Ectodermal cell (in vitro differentiated cells): Measurements from ENCODE around the gene SLC45A1.

Source experiments
- H3K27ac ChIP-seq: 2 replicates; pipeline ENCODE4 v1.7.0; 2013; ENCODE audit warnings: mild to moderate bottlenecking, low read depth, low read length; ENCODE audit not compliant: insufficient read depth, poor library complexity, severe bottlenecking
- H3K27me3 ChIP-seq: 2 replicates; pipeline ENCODE4 v1.7.0; 2013; ENCODE audit warnings: mild to moderate bottlenecking, low read length; ENCODE audit not compliant: insufficient read depth, control insufficient read depth, poor library complexity, severe bottlenecking
- H3K36me3 ChIP-seq: one replicate; pipeline ENCODE4 v1.7.0; 2013; ENCODE audit warnings: low read length; ENCODE audit not compliant: control insufficient read depth, insufficient read depth
- H3K4me1 ChIP-seq: one replicate; pipeline ENCODE4 v1.7.0; 2013; ENCODE audit warnings: low read length; ENCODE audit not compliant: control insufficient read depth, insufficient read depth
- H3K4me3 ChIP-seq: 2 replicates; pipeline ENCODE4 v1.7.0; 2013; ENCODE audit warnings: low read depth, low read length, control low read depth; ENCODE audit not compliant: insufficient read depth
- H3K9me3 ChIP-seq: 2 replicates; pipeline ENCODE4 v1.7.0; 2013; ENCODE audit warnings: mild to moderate bottlenecking, low read length, moderate library complexity; ENCODE audit not compliant: control insufficient read depth
- WGBS, 2 experiments: methylation state at CpG; one replicate each; pipeline ENCODE4 v1.1.7; 2013; ENCODE audit warnings: missing lambda C conversion rate in 2 of 2; 5-methylcytosine and 5-hydroxymethylcytosine counted together

SLC45A1 gene

DNA sequence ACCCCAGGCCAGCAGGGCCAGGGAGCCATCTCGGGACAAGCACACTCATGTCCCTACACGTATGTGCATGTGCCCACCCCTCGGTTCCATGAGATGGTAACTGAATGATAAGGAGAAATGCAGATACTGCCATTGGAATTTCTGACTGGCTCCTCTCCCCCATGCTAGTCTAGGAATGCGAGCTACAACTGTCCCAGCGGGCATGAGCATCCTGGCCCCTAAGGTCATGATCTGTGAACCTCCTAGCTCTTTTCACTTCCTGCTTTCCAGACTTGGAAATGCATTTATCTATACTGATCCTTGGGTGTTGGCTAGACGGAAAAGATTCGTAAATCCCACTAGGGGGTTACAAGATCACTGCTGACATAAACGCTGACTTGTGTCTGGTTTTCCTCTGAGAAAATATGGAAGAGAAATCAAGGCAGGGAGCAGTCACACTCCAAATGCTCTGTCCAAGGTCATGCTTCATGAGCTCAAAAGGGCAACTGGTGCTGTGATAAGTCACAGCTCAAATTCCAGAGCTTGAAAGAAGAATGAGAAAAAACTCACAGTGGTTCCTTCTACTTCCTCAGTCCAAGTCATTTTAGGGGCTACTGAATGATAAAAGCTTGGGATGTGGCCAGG is 49.8 kb downstream of the SLC45A1 start:
- Histone ChIP-seq H3K9me3 (no peaks in the 10 kb centered on the region), H3K27me3 (no peaks in the 10 kb centered on the region), H3K27ac (no peak overlapping the region), H3K36me3 (no peaks in the 10 kb centered on the region), H3K4me3 (no peak overlapping the region), H3K4me1 (peaks cover 30% of the 10 kb centered on the region)
- WGBS, 2 experiments = 92 to 95% methylated on average over 8 of the region's 8 CpGs

DNA sequence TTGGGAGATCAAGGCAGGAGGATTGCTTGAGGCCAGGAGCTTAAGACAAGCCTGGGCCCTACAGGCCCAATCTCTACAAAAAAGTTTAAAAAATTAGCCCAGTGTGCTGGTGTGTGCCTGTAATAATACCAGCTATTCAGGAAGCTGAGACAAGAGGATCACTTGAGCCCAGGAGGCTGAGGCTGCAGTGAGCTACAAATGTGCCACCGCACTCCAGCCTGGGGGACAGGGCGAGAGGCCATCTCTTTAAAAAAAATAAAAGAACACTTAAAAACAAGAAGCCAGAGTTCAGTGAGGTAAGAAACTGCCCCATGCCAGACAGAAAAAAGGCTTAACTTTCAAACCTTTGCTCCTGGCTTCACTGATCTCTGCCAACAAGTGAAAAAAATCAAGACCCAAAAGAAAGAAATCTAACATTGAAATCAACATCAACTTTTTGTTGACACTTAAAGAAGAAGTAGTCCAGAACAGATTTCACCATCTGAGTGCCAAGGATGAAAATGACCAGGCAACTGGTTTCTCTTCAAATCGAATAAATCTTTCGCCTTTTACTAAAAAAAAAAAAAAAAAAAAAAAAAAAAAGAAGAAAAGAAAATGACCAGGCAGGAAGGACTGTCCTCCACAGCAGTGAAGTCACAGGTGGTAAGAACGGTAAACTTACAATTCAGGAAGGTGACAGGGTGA is 51.2 kb downstream of the SLC45A1 start:
- H3K4me3 ChIP-seq = no peak overlapping the region
- no peaks in the 10 kb centered on the region for H3K27me3 ChIP-seq
- no peaks in the 10 kb centered on the region for H3K9me3 ChIP-seq
- H3K27ac ChIP-seq = no peak overlapping the region
- no peaks in the 10 kb centered on the region for H3K36me3 ChIP-seq
- WGBS, 2 experiments = 91 to 93% methylated on average over 3 to 5 of the region's 5 CpGs
- peaks cover 44% of the 10 kb centered on the region for H3K4me1 ChIP-seq

DNA sequence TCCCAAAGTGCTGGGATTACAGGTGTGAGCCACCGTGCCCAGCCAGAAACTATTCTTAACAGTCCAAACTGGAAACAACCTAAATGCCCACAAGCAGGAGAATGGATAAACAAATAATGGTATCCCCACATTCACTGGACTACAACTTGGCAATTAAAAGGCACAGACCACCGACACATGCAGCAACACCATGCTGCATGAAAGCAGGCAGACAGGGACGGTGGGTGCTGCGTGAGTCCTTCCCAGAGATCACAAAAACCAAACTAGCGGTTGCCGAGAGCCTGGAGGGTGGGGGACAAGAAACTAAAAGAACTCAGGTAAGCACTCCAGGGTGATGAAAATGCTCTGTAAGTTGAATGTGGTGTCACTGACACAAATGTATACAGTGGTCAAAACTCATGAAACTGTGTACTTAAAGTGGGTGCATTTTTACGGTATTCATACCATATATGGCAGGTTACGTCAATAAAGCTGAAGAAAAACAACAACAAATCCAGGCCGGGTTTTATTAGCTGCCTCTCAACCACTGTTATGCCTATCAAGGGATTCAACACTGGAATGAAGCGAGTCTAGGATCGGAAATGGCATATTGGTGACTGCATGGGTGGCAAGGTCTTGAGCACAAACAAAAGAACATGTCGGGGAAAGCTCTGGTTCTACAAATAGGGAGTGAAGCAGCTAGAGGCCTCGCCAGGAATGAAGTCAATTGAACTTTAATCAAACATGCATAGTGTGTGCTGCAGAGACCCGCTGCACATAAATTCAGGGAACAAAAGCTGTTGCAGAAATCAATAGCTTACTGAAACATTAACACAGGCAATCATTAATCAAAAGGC is 52.4 kb downstream of the SLC45A1 start:
- Histone ChIP-seq H3K27me3 (no peaks in the 10 kb centered on the region), H3K27ac (no peak overlapping the region), H3K9me3 (no peaks in the 10 kb centered on the region), H3K4me3 (no peak overlapping the region), H3K36me3 (no peaks in the 10 kb centered on the region), H3K4me1 (peaks cover 54% of the 10 kb centered on the region)
- 73 to 74% methylated on average over 14 of the region's 14 CpGs for WGBS, 2 experiments

- 79 to 80% methylated on average over 5 of the region's 5 CpGs for WGBS, 2 experiments
- H3K4me1 ChIP-seq = peaks cover 54% of the 10 kb centered on the region
- H3K36me3 ChIP-seq = no peaks in the 10 kb centered on the region
- no peaks in the 10 kb centered on the region for H3K9me3 ChIP-seq
- peak overlapping the region; percentile 55 for H3K27ac ChIP-seq
- H3K4me3 ChIP-seq = no peak overlapping the region
- no peaks in the 10 kb centered on the region for H3K27me3 ChIP-seq
Observed at GRCh38 chr1:8370905-8371315, 53.0 kb downstream of the SLC45A1 start.

DNA sequence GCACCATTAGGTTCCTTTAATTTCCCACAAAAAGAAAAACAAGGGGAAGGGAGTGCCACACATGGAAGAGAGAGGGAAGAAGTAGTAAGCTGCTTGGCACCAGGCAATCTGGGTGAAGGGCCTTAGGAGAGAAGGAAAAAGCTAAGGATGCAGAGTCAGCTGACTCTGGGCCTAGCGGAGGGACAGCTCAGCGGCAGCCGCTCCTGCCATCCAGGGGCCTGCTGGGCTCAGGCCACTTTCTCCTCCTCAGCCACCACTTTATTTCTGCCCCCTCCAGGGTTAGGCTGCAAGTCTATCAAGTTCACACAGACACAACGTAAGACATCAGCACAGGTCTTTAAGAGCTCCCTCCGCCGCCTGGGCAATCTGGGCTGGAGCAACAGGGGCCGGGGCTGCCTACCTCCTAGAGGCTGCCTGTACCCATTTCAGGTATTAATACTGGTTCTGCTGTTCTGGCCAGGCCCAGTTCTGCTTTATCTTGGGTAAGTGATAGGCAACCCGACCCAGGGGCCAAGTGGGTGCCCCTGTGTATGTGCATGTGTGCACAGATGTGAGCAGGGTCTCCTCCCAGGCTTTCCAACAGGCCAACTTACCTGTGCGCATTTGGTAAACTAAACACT is 53.6 kb downstream of the SLC45A1 start:
- Histone ChIP-seq H3K27me3 (no peaks in the 10 kb centered on the region), H3K9me3 (no peaks in the 10 kb centered on the region), H3K27ac (no peak overlapping the region), H3K4me1 (peaks cover 54% of the 10 kb centered on the region), H3K4me3 (no peak overlapping the region), H3K36me3 (no peaks in the 10 kb centered on the region)
- WGBS, 2 experiments = 74 to 77% methylated on average over 9 of the region's 9 CpGs

DNA sequence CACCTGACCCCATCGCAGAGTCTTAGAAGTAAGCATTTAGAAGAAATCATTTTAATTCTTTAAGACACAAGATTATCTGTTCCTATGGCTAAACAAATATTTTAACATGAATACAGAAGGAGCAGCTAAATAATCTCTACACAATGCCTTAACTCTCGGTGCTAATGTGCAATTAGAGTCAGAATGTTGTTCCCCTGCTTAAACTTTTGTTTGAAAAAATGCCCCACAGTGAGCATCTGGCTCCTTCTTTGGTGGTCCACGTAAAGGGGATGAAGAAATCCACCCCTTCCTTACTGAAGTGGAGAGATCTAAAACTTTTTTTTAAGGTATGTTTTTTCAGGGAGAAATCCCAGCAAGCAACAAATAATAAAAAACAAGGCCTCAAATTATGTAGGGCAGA is 55.2 kb downstream of the SLC45A1 start:
- H3K27me3 ChIP-seq = no peaks in the 10 kb centered on the region
- peak overlapping the region; percentile 84 for H3K27ac ChIP-seq
- H3K9me3 ChIP-seq = no peaks in the 10 kb centered on the region
- WGBS, 2 experiments = 28 to 50% methylated on average over 3 of the region's 3 CpGs
- no peaks in the 10 kb centered on the region for H3K36me3 ChIP-seq
- H3K4me1 ChIP-seq = peaks cover 50% of the 10 kb centered on the region
- no peak overlapping the region for H3K4me3 ChIP-seq

GRCh38 chr1:8373581-8374241 is 55.8 kb downstream of the SLC45A1 start:
- H3K27me3 ChIP-seq = no peaks in the 10 kb centered on the region
- H3K4me1 ChIP-seq = peaks cover 55% of the 10 kb centered on the region
- H3K27ac ChIP-seq = peak overlapping the region; percentile 84
- no peak overlapping the region for H3K4me3 ChIP-seq
- no peaks in the 10 kb centered on the region for H3K36me3 ChIP-seq
- H3K9me3 ChIP-seq = no peaks in the 10 kb centered on the region
- WGBS, 2 experiments = 37 to 39% methylated on average over 19 of the region's 19 CpGs

DNA sequence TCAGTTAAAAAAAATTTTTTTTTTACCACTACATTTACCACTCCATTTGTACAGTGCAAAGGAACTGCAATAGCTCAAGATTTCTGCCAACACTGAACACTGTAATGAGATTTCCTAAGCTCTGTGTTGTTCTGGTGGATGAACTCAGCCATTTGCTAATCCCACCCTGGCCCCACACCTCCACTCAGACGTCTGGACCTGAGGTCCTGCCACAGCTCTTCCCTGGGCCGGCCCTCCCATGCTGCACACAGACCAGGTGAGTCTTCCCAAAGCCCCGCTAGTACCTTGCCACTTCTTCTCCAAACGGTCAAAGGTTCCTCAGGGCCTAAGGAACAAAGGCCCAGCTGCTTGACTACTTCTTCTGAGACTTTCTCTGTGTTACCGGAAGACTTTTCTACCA is 56.4 kb downstream of the SLC45A1 start:
- 81 to 83% methylated on average over 5 of the region's 5 CpGs for WGBS, 2 experiments

DNA sequence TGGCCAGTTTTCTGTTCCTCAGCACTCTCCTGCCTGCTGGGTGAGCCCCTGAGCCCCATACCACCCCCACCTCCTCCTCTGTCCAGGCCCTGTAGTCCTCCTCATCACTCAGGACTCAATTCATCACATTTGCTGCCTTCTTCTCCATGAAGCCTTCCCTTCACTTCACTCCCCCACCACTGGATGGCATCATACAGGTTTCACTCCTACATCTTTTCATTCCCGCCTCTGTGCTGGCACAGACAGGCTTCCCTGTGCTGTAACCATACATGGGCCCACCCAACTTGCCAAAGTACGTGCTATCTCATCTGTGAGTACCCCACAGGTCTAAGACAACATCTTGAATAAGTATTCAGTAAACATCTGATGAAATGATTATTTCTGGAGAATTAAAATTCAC is 56.9 kb downstream of the SLC45A1 start:
- Histone ChIP-seq H3K36me3 (no peaks in the 10 kb centered on the region), H3K27ac (no peak overlapping the region), H3K9me3 (no peaks in the 10 kb centered on the region), H3K4me3 (no peak overlapping the region), H3K4me1 (peaks cover 56% of the 10 kb centered on the region), H3K27me3 (no peaks in the 10 kb centered on the region)
- WGBS, 2 experiments = 78 to 91% methylated on average over 2 of the region's 2 CpGs

More for the DNA sequence above, 56.4 kb downstream of the SLC45A1 start:
- peaks cover 56% of the 10 kb centered on the region for H3K4me1 ChIP-seq
- H3K9me3 ChIP-seq = no peaks in the 10 kb centered on the region
- no peaks in the 10 kb centered on the region for H3K36me3 ChIP-seq
- H3K4me3 ChIP-seq = no peak overlapping the region
- no peak overlapping the region for H3K27ac ChIP-seq
- no peaks in the 10 kb centered on the region for H3K27me3 ChIP-seq
